ENCODE measurements around the gene PCDHGC5.

DNA sequence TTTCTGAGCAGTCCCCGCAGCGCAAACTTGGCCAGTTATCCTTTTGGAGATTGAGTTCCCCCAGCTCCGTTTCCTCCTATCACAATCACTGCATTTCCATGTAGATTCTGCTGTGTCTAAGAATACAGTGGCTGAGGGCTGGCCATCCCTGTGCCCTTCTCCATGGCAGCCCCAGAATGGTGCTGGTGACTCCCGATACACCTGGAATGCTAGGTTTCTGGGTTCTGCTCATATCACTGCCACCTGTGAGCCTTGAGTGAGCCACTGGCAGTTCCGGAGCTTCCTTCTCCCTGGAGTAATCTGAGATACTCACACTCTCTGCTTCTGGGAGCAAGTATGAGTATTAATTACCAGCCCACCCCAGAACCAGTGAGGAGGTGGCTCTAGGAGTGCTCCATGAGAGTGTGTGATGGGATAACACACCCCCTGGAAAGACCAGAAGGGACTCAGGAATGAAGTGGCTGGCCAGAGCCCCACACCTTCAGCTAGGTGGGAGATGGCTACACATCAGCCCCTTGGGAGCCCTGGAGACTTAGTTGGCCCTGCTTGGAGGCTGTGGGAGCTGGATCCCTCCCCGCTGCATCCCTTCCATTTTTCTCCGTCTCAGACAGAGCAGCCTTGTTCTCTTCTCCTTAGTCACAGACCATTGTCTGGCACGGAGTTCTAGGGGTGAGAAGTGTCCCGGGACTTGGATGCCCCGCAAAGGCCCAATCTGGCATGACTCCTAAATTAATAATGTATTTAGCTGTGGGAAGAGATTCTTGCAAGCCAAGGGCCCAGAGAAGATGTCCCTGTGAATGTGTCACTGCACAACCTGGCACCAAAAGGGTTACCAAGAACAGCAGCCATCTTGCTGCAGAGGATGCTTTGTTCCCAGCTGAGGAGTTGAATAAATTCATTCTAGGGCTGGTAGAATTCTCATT, 4.9 kb downstream of the PCDHGC5 start:
- TF ChIP-seq, protein P1, sequence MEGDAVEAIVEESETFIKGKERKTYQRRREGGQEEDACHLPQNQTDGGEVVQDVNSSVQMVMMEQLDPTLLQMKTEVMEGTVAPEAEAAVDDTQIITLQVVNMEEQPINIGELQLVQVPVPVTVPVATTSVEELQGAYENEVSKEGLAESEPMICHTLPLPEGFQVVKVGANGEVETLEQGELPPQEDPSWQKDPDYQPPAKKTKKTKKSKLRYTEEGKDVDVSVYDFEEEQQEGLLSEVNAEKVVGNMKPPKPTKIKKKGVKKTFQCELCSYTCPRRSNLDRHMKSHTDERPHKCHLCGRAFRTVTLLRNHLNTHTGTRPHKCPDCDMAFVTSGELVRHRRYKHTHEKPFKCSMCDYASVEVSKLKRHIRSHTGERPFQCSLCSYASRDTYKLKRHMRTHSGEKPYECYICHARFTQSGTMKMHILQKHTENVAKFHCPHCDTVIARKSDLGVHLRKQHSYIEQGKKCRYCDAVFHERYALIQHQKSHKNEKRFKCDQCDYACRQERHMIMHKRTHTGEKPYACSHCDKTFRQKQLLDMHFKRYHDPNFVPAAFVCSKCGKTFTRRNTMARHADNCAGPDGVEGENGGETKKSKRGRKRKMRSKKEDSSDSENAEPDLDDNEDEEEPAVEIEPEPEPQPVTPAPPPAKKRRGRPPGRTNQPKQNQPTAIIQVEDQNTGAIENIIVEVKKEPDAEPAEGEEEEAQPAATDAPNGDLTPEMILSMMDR (conservative IDR thresholded peaks at IDR 0.05; ENCODE audit: low read length): no peak
- TF ChIP-seq EZH2phosphoT487 (IDR thresholded peaks at IDR 0.05; ENCODE audit: borderline replicate concordance, low read depth, low read length): no peak

All from OCI-LY7 (cell line).